CMK (cell line): ENCODE measurements around the gene SAMD14.

ENCODE experiments used
- DNase-seq: peaks from one replicate; pipeline ENCODE4 v3.0.0-alpha.2; 2010; ENCODE audit warnings: low read depth

The SAMD14 gene

GRCh38 chr17:50129728-50130558 lies at the start of gene SAMD14:
SAMD14 (minus strand) TSS chr17:50130160; CDS start chr17:50124959, 5,201 bp downstream.
- no peak for DNase-seq

- no peak for DNase-seq
Measured at GRCh38 chr17:50177983-50178834, 48.2 kb upstream of the SAMD14 start.

GRCh38 chr17:50177476-50177875 lies 47.5 kb upstream of the SAMD14 start:
- DNase-seq, result no peak

GRCh38 chr17:50176559-50177357 lies 46.8 kb upstream of the SAMD14 start:
- no peak for DNase-seq

GRCh38 chr17:50175035-50175807 lies 45.3 kb upstream of the SAMD14 start:
- DNase-seq, result no peak

- no peak for DNase-seq
Measured at GRCh38 chr17:50174444-50174843, 44.5 kb upstream of the SAMD14 start.

- DNase-seq, result no peak
Measured at GRCh38 chr17:50173335-50173941, 43.5 kb upstream of the SAMD14 start.

- no peak for DNase-seq
Measured at GRCh38 chr17:50172936-50173334, 43.0 kb upstream of the SAMD14 start.

GRCh38 chr17:50172130-50172529 lies 42.2 kb upstream of the SAMD14 start:
- no peak for DNase-seq

GRCh38 chr17:50171371-50172071 lies 41.6 kb upstream of the SAMD14 start:
- no peak for DNase-seq

GRCh38 chr17:50170662-50171370 lies 40.9 kb upstream of the SAMD14 start:
- no peak for DNase-seq

GRCh38 chr17:50169881-50170459 lies 40.0 kb upstream of the SAMD14 start:
- no peak for DNase-seq

- DNase-seq, result no peak
Measured at GRCh38 chr17:50169121-50169764, 39.3 kb upstream of the SAMD14 start.

- no peak for DNase-seq
Measured at GRCh38 chr17:50168319-50168718, 38.4 kb upstream of the SAMD14 start.

GRCh38 chr17:50167371-50167770 lies 37.4 kb upstream of the SAMD14 start:
- no peak for DNase-seq

- DNase-seq, result no peak
Measured at GRCh38 chr17:50166518-50167181, 36.7 kb upstream of the SAMD14 start.

- DNase-seq, result no peak
Measured at GRCh38 chr17:50165867-50166517, 36.0 kb upstream of the SAMD14 start, which contains the start of gene SGCA. SGCA (plus strand) TSS chr17:50166005; CDS start chr17:50166041, 36 bp downstream.

- no peak for DNase-seq
Measured at GRCh38 chr17:50165466-50165865, 35.5 kb upstream of the SAMD14 start.
